ENCODE measurements around the gene NAP1L4.
"Not testable (repeated sequence)": the region's sequence is repeated elsewhere in the genome, so short reads cannot be mapped to it uniquely, and the experiment has no call there.

The NAP1L4 gene

GRCh38 chr11:2958251-2958650 is 33.9 kb downstream of the NAP1L4 start:
- DNase-seq (ENCODE audit: low read depth): no peak

- no peak for DNase-seq (ENCODE audit: low read depth)
Measured at GRCh38 chr11:2955906-2956476, 36.1 kb downstream of the NAP1L4 start.

- DNase-seq (ENCODE audit: low read depth): no peak
Measured at GRCh38 chr11:2954263-2954662, 37.9 kb downstream of the NAP1L4 start.

- DNase-seq (ENCODE audit: low read depth): no peak
Measured at GRCh38 chr11:2952290-2952689, 39.8 kb downstream of the NAP1L4 start.

- no peak for DNase-seq (ENCODE audit: low read depth)
Measured at GRCh38 chr11:2951231-2952110, 40.7 kb downstream of the NAP1L4 start.

GRCh38 chr11:2950825-2951224 is 41.3 kb downstream of the NAP1L4 start:
- DNase-seq (ENCODE audit: low read depth): no peak

GRCh38 chr11:2949920-2950319 is 42.2 kb downstream of the NAP1L4 start:
- no peak for DNase-seq (ENCODE audit: low read depth)

- DNase-seq (ENCODE audit: low read depth): no peak
Measured at GRCh38 chr11:2947744-2948143, 44.4 kb downstream of the NAP1L4 start.

GRCh38 chr11:2945757-2946287 is 46.3 kb downstream of the NAP1L4 start:
- DNase-seq (ENCODE audit: low read depth): no peak

GRCh38 chr11:2945031-2945756 is 46.9 kb downstream of the NAP1L4 start:
- no peak for DNase-seq (ENCODE audit: low read depth)

- DNase-seq (ENCODE audit: low read depth): no peak
Measured at GRCh38 chr11:2944530-2944929, 47.6 kb downstream of the NAP1L4 start.

GRCh38 chr11:2943711-2944118 is 48.4 kb downstream of the NAP1L4 start:
- DNase-seq (ENCODE audit: low read depth): no peak

- no peak for DNase-seq (ENCODE audit: low read depth)
Measured at GRCh38 chr11:2942872-2943710, 49.0 kb downstream of the NAP1L4 start.

GRCh38 chr11:2942447-2942846 is 49.7 kb downstream of the NAP1L4 start:
- DNase-seq (ENCODE audit: low read depth): no peak

GRCh38 chr11:2940921-2941821 is 51.0 kb downstream of the NAP1L4 start:
- no peak for DNase-seq (ENCODE audit: low read depth)

- DNase-seq (ENCODE audit: low read depth): no peak
Measured at GRCh38 chr11:2940147-2940920, 51.8 kb downstream of the NAP1L4 start.

GRCh38 chr11:2938458-2939418 is 53.4 kb downstream of the NAP1L4 start:
- DNase-seq (ENCODE audit: low read depth): not testable (repeated sequence)

GRCh38 chr11:2937641-2938457 is 54.3 kb downstream of the NAP1L4 start:
- not testable (repeated sequence) for DNase-seq (ENCODE audit: low read depth)

All from T follicular helper cell (primary cell).